Naive thymus-derived CD8-positive, alpha-beta T cell (primary cell): ENCODE results near the gene KISS1. TPM values are rescaled to one million over a fixed set of nuclear protein-coding genes. Genes with fewer than 3 reads are reported as not detected.

Experiments used
- ATAC-seq, 2 donors: fragments of 150-1000 bp; cut with Tn5 transposase in 1 of 2; sonication (Bioruptor Pico), chemical (Tn5 transposase) in 1 of 2; 1 replicate in 1 of 2; 2 replicates in 1 of 2; pipeline ENCODE4 v1.10.0; 2021; ENCODE audit warnings: mild to moderate bottlenecking in 2 of 2, moderate library complexity in 2 of 2
- POLR2A ChIA-PET: fragments of 350-600 bp; sonication (Branson Sonifier 250); formaldehyde crosslinking; loops from one replicate; lab custom pipeline; 2021; ENCODE audit warnings: antibody characterized with exemption; lab: Charles Lee
- DNase-seq, 10 donors: peaks; one replicate each; pipeline versions ENCODE4 v3.0.0 to v3.0.0-alpha.2; 2020 to 2022
- H3K27ac Mint-ChIP-seq, 10 donors: one replicate each; pipeline ENCODE4 v1.8.0; 2020 to 2022; ENCODE audit warnings: mild to moderate bottlenecking in 10 of 10, mixed read lengths in 10 of 10, moderate library complexity in 4 of 10, inconsistent platforms in 1 of 10
- H3K27me3 Mint-ChIP-seq, 5 donors: one replicate each; pipeline ENCODE4 v1.8.0; 2021 to 2022; ENCODE audit warnings: mixed read lengths in 5 of 5
- H3K36me3 Mint-ChIP-seq, 3 donors: one replicate each; pipeline ENCODE4 v1.8.0; 2020 to 2022; ENCODE audit warnings: mixed read lengths in 3 of 3, mild to moderate bottlenecking in 2 of 3, inconsistent platforms in 1 of 3
- H3K4me1 Mint-ChIP-seq, 4 donors: one replicate each; pipeline ENCODE4 v1.8.0; 2021 to 2022; ENCODE audit warnings: mixed read lengths in 4 of 4
- H3K4me3 Mint-ChIP-seq, 10 donors: one replicate each; pipeline ENCODE4 v1.8.0; 2020 to 2022; ENCODE audit warnings: mild to moderate bottlenecking in 10 of 10, mixed read lengths in 10 of 10, moderate library complexity in 6 of 10, inconsistent platforms in 1 of 10
- H3K9me3 Mint-ChIP-seq, 9 donors: one replicate each; pipeline ENCODE4 v1.8.0; 2020 to 2022; ENCODE audit warnings: mixed read lengths in 9 of 9, mild to moderate bottlenecking in 3 of 9, inconsistent platforms in 1 of 9, moderate library complexity in 1 of 9
- polyA plus RNA-seq, 3 donors: library from polyadenylated mRNA; unstranded; fragments of 300-500 nt; fragmentation: Illumina TruSeq; gene quantifications; one replicate each; pipeline ENCODE4 v1.2.3, GENCODE V29; 2021
- total RNA-seq, 8 experiments: library from RNA in 2 of 8; stranded (reverse) in 2 of 8; gene quantifications; one replicate each; pipeline ENCODE4 v1.2.3 and lab custom pipeline; 2021 to 2026

Gene KISS1
- total and polyA plus RNA-seq, 5 experiments from 2014 or later, result not detected

DNA sequence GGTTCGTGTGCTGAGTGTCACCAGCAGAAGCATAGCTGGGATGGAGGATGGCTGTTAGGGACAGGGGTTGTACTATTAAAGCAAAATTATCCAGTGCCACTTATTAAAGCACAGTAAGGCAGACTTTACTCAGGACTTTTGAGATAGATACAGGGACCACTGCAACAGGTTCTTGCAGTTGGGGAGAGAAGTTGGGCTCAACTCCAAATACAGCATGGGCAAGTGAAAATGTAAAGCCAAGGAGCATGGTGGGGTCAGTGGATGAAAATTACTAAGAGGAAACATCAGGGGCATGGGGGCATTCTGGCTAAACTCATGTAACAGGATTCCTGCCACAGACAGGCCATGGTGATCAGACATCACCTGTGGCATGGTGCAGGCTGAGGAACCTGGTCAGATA, 15.2 kb downstream of the KISS1 start:
- Mint-ChIP-seq H3K4me1 (no peaks in the 10 kb centered on the region), H3K27me3 (peaks cover 0 to 11% (median 2%) of the 10 kb centered on the region in 5 donors), H3K27ac (no peak overlapping the region), H3K4me3 (no peak overlapping the region), H3K9me3 (peaks cover 0 to 20% (median 0%) of the 10 kb centered on the region in 9 donors), H3K36me3 (peaks cover 0 to 3% (median 0%) of the 10 kb centered on the region in 3 donors)
- no peak for DNase-seq
- no peak for ATAC-seq
- POLR2A ChIA-PET, result no interaction called here

DNA sequence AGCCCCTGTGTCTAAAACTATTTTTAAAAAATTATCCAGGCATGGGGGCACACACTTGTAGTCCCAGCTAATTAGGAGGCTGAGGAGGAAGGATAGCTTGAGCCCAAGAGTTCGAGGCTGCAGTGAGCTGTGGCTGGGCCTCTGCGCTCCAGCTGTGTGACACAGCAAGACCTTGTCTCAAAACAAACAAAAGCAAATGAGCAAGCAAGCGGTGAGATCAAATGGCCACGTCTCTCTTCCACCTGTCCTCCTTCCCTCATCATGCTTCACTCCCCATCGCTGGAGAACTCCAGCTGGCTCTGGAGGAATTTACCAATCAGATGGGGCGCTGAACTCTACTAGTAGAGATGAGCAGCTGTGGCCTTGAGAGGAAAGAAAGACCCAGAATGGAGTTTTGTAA, 16.2 kb downstream of the KISS1 start:
- no peak for DNase-seq
- Mint-ChIP-seq H3K9me3 (peaks cover 0 to 20% (median 0%) of the 10 kb centered on the region in 9 donors), H3K27me3 (peaks cover 0 to 7% (median 2%) of the 10 kb centered on the region in 5 donors), H3K4me1 (no peaks in the 10 kb centered on the region), H3K27ac (no peak overlapping the region), H3K36me3 (peaks cover 0 to 3% (median 0%) of the 10 kb centered on the region in 3 donors), H3K4me3 (no peak overlapping the region)
- POLR2A ChIA-PET, result no interaction called here
- ATAC-seq, result no peak

DNA sequence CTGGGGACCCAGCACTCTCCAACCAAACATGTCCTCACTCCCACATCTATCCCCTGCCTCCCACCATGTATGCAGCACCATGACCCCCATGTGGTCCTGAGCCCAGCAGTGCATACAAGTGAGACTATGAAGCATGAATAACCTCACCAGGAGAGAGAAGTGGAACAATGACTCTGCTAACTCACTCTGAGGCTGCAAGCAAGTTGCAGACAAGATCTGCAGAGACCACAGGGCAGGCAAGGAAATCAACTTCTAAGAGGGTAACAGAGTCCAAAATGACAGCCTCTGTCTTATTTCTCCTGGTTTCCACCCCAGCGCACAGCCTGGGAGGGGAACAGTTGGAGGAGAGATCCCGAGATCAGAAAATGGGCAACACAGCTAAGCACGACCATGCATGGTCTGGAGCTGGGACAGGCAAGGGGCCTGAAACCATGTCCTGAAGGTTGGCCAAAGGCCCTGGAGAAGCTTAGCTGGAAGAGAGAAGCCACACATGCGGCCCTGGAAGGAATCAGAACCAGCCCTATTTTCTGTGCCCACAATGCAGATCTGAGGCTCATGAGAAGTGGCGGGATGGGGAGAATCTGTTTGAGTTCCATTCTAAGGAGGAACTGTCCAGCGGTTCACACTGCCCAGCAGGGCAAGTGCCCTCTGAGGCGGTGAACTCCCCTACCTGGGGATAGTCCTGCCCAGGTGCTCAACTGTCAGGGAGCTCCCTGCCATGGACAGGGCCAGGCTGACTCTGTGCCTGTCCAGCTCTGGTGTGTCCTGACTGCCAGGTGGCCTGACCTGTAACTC, 17.6 kb downstream of the KISS1 start:
- Mint-ChIP-seq H3K36me3 (peaks cover 0 to 3% (median 1%) of the 10 kb centered on the region in 3 donors), H3K27ac (no peak overlapping the region)
- POLR2A ChIA-PET, result interaction anchor here (0.6 kb wide), 1 partner anchor 58 kb away, joined by 4 read pairs; no protein-coding TSS in a partner anchor

DNA sequence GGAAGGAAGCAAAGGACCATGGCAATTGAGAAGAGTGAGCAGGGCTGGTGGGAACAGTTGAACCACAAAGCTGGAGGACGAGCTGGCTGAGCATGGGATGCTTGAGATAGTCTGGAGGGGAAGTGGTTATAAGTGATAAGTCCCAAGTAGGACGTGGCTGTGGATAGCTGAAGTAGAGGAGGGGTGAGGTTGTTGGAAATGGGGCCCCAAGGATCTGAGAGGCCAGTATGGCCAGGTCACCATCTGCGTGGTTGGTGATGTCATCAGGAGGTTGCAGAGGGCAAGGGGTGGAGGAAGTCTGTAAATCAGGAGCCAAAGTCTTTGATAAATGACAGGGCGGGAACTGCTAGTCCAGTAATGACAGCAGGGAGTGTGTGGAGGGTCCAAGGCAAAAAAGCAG, 19.2 kb downstream of the KISS1 start:
- peaks cover 0 to 39% (median 5%) of the 10 kb centered on the region in 9 donors for H3K9me3 Mint-ChIP-seq
- H3K4me1 Mint-ChIP-seq, result no peaks in the 10 kb centered on the region
- peaks cover 0 to 4% (median 3%) of the 10 kb centered on the region in 5 donors for H3K27me3 Mint-ChIP-seq
- peaks cover 0 to 10% (median 6%) of the 10 kb centered on the region in 3 donors for H3K36me3 Mint-ChIP-seq
- ATAC-seq (no peak), DNase-seq (no peak)
- H3K4me3 Mint-ChIP-seq, result no peak overlapping the region
- POLR2A ChIA-PET, result no interaction called here
- H3K27ac Mint-ChIP-seq, result no peak overlapping the region

More for the DNA sequence above, 17.6 kb downstream of the KISS1 start:
- H3K27me3 Mint-ChIP-seq, result peaks cover 0 to 5% (median under 1%) of the 10 kb centered on the region in 5 donors
- H3K4me1 Mint-ChIP-seq, result no peaks in the 10 kb centered on the region
- ATAC-seq (no peak), DNase-seq (no peak)
- H3K9me3 Mint-ChIP-seq, result peaks cover 0 to 24% (median 1%) of the 10 kb centered on the region in 9 donors
- no peak overlapping the region for H3K4me3 Mint-ChIP-seq

DNA sequence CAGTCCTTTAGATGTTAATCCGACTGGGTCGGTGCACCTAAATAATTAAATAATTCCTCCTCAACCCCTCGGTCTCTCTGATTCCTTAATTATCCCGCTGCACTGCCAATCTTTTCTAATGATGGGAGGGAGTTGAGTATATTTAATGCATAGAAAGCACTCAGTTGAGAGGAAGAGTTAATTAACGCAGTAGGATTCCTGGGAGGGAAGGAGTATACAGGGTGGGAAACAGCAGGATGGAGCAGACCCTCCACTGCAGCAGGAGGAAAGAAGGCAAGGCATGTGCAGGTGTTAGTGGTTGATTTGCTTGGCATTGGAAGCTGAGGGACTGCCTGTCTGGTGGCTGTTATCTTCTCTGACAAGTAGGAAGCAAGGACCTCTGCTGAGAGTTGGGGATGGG, 20.2 kb downstream of the KISS1 start:
- H3K9me3 Mint-ChIP-seq, result peaks cover 0 to 50% (median 11%) of the 10 kb centered on the region in 9 donors
- no peak for ATAC-seq
- DNase-seq, result no peak
- peaks cover 0 to 15% (median 11%) of the 10 kb centered on the region in 3 donors for H3K36me3 Mint-ChIP-seq
- H3K27me3 Mint-ChIP-seq, result peaks cover 0 to 4% (median 3%) of the 10 kb centered on the region in 5 donors
- H3K4me1 Mint-ChIP-seq, result no peaks in the 10 kb centered on the region
- POLR2A ChIA-PET, result no interaction called here
- no peak overlapping the region for H3K27ac Mint-ChIP-seq
- no peak overlapping the region for H3K4me3 Mint-ChIP-seq

DNA sequence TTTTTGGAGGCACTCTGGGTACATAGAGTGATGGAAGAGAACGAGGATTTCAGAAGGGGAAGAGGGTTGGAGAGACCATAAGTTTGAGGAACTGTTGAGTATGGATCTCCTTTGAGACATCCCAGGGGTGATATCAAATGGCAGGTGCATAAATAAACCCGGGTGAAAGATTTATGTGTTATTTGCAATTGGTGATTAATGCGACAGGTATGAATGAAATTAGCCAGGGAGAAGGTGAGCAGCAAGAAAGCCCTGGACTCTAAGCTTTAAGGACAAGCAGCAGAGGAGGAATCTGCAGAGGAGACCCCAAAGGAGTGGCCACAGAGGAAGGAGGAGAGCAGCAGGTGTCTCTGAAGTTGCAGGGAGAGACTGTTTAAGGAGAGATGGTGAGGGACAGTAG, 21.3 kb downstream of the KISS1 start:
- peaks cover 0 to 55% (median 21%) of the 10 kb centered on the region in 9 donors for H3K9me3 Mint-ChIP-seq
- POLR2A ChIA-PET, result interaction anchor here (0.6 kb wide), 1 partner anchor 776 kb away, joined by 4 read pairs; no protein-coding TSS in a partner anchor
- DNase-seq (no peak), ATAC-seq (no peak)
- peaks cover 0 to 4% (median 3%) of the 10 kb centered on the region in 5 donors for H3K27me3 Mint-ChIP-seq
- peaks cover 0 to 19% (median 17%) of the 10 kb centered on the region in 3 donors for H3K36me3 Mint-ChIP-seq
- no peak overlapping the region for H3K27ac Mint-ChIP-seq
- no peak overlapping the region for H3K4me3 Mint-ChIP-seq
- no peaks in the 10 kb centered on the region for H3K4me1 Mint-ChIP-seq

DNA sequence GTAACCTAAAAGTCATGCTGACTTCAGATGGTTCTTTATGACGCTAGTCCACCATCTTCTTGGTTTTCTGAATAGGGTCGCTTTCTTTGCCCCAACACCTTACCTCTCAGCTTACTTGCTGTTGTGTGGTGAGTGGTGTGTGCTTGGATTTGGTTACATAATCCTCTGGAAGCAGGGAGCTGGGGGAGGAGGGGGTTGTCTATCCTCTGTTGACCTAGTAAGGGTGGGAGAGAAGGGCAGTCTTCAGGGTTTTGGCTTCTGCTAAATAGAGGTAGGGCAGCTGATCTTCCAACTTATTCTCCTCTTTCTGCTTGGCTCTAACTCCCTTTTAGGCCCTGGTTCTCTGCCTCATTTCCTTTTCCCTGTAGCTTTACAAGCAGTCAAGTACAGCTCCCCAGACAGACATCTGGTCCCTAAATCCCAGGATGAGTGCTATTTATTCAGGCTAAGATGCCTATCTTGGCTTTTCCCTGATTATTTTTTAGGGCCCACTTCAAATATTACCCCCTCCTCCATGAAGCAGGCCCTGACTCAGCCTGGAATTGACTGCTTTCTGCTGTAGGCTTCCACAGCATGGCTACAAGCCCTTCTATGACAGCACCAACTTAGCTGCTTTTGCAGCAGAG, 23.8 kb downstream of the KISS1 start:
- peaks cover 0 to 65% (median 30%) of the 10 kb centered on the region in 9 donors for H3K9me3 Mint-ChIP-seq
- ATAC-seq, result no peak
- H3K4me3 Mint-ChIP-seq, result no peak overlapping the region
- no peaks in the 10 kb centered on the region for H3K4me1 Mint-ChIP-seq
- H3K27ac Mint-ChIP-seq, result no peak overlapping the region
- no peak for DNase-seq
- POLR2A ChIA-PET, result no interaction called here
- peaks cover 0 to 27% (median 26%) of the 10 kb centered on the region in 3 donors for H3K36me3 Mint-ChIP-seq
- peaks cover 0 to 4% (median 3%) of the 10 kb centered on the region in 5 donors for H3K27me3 Mint-ChIP-seq

DNA sequence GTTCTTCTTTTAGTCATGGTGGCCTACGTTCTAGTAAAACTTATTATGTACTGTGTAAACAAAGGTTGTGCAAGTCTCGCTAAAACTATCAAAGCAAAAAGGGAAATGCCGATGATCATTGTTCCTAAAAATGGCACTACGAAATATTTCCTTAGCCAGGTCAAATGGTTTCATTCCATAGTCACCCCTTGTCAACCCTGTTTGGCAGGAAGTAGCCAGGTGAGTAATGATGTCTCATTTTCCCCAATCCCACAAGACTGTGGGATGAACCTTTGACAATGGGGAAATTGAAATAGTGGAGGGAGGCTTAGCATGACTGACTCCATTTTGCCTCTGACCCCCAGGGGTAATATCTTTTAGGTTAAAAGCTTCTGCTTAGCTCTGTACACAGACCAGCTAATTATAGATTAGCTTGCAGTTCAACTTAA, 24.5 kb downstream of the KISS1 start:
- Mint-ChIP-seq H3K9me3 (peaks cover 0 to 72% (median 34%) of the 10 kb centered on the region in 9 donors), H3K27me3 (peaks cover 0 to 4% (median 3%) of the 10 kb centered on the region in 5 donors), H3K27ac (no peak overlapping the region), H3K4me3 (no peak overlapping the region), H3K4me1 (no peaks in the 10 kb centered on the region), H3K36me3 (peaks cover 0 to 30% (median 30%) of the 10 kb centered on the region in 3 donors)
- DNase-seq (no peak), ATAC-seq (no peak)
- POLR2A ChIA-PET, result interaction anchor here (0.7 kb wide), 1 partner anchor 160 kb away, joined by 3 read pairs; no protein-coding TSS in a partner anchor

DNA sequence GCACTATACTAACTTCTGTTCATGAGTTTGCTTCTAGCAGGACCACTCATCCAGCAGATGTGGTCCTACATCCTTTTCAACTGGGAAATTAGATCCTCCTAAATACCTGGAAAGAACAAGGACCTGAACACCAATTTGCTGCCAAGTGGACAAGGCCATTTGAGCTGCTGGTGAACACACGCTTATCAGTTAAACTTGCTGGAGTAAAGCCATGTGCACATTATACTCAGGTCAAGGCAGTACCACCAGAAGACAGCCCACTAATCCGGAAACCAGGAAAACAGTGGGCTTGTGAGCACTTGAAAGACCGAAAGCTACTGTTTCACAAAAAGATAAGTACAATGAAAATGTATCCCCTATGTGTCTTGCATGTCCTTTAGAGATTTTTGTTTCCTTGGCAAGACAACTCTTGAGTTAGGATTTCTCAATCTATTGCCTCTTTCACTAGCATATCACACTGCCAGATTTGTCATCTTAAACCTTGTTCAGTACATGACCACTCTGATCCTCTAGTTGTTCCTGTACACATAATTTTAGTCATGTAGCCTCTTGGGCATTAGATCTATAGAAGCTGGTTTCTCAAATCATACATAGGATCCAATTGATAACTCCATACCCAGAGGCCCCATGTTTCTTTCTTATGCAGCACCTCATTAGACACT, 25.7 kb downstream of the KISS1 start:
- no peak for ATAC-seq
- H3K4me3 Mint-ChIP-seq, result no peak overlapping the region
- DNase-seq, result no peak
- peaks cover 0 to 7% (median 3%) of the 10 kb centered on the region in 5 donors for H3K27me3 Mint-ChIP-seq
- peaks cover 0 to 30% (median 30%) of the 10 kb centered on the region in 3 donors for H3K36me3 Mint-ChIP-seq
- POLR2A ChIA-PET, result interaction anchor here (0.7 kb wide), 2 partner anchors 20 to 161 kb away, joined by 3 read pairs; no protein-coding TSS in a partner anchor
- H3K4me1 Mint-ChIP-seq, result no peaks in the 10 kb centered on the region
- H3K9me3 Mint-ChIP-seq, result peaks cover 0 to 72% (median 34%) of the 10 kb centered on the region in 9 donors
- H3K27ac Mint-ChIP-seq, result no peak overlapping the region

DNA sequence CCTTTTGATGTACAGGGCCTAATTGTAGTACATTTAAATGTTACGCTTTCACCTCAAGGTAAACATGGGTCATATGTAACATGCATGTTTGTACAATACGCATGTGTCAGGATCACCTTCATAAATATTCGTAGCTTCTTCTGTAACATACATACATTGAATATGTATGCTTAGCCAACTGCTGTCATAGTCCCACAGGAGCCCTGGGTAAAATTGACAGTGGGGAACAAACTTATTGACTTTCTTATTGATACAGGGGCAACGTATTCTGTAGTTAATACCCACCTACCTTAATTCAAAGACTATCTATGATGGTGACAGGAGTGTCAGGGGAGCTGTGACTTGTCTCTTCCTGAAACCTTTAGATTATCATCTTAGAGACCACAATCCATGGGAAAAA, 26.4 kb downstream of the KISS1 start:
- H3K4me3 Mint-ChIP-seq, result no peak overlapping the region
- DNase-seq (no peak), ATAC-seq (no peak)
- peaks cover 0 to 72% (median 34%) of the 10 kb centered on the region in 9 donors for H3K9me3 Mint-ChIP-seq
- H3K36me3 Mint-ChIP-seq, result peaks cover 0 to 30% (median 30%) of the 10 kb centered on the region in 3 donors
- H3K4me1 Mint-ChIP-seq, result no peaks in the 10 kb centered on the region
- no peak overlapping the region for H3K27ac Mint-ChIP-seq
- POLR2A ChIA-PET, result no interaction called here
- H3K27me3 Mint-ChIP-seq, result peaks cover 0 to 7% (median 3%) of the 10 kb centered on the region in 5 donors

DNA sequence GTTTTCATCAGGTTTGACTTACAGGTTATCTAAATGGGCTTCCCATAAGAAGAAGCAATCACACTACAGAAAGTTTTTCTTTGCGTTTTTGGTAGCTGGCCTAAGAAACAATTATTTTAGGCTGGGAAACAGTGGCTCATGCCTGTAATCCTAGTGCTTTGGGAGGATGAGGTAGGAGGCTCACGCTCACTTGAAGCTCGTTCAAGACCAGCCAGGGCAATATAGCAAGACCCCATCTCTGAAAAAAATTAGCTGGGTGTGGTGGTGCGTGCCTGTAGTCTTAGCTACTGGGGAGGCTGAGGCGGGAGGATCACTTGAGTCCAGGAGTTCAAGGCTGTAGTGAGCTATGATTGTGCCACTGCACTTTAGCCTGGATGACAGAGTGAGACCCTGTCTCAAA, 28.6 kb downstream of the KISS1 start:
- DNase-seq, result no peak
- Mint-ChIP-seq H3K4me1 (no peaks in the 10 kb centered on the region), H3K9me3 (peaks cover 0 to 59% (median 30%) of the 10 kb centered on the region in 9 donors), H3K36me3 (peaks cover 0 to 24% (median 23%) of the 10 kb centered on the region in 3 donors), H3K27me3 (peaks cover 0 to 7% (median 0%) of the 10 kb centered on the region in 5 donors), H3K27ac (no peak overlapping the region), H3K4me3 (no peak overlapping the region)
- POLR2A ChIA-PET, result interaction anchor here (0.8 kb wide), 1 partner anchor 196 kb away, joined by 3 read pairs; no protein-coding TSS in a partner anchor
- ATAC-seq, result no peak

DNA sequence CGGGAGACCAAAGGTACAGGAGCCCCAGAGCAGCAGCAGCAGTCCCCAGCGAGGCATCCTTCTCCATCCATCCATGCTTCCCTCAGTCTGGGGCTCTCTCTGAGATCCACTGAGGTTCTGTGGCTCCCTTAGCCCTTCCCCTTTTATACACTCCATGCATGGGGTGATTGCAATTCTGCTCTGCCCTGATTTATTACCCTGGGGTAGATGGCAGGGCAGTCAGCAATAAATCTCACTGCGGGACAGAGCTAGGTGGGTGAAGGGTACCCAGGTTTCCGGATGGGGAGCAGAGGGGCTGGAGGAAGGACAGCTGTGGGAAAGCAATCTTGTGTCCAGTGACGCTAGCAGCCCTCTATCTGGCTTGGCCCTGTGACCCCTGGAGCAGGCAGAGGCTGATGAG, 30.1 kb downstream of the KISS1 start, which contains the start of gene REN:
Gene REN (minus strand): TSS at position 119 of the 400 bp plus-strand sequence. CDS start 44 bp downstream, at position 75.
- H3K27me3 Mint-ChIP-seq, result peaks cover 0 to 7% (median 2%) of the 10 kb centered on the region in 5 donors
- peaks cover 0 to 2% (median 0%) of the 10 kb centered on the region in 4 donors for H3K4me1 Mint-ChIP-seq
- H3K27ac Mint-ChIP-seq, result no peak within 1 kb of the TSS
- peaks cover 0 to 44% (median 23%) of the 10 kb centered on the region in 9 donors for H3K9me3 Mint-ChIP-seq
- H3K4me3 Mint-ChIP-seq, result no peak within 1 kb of the TSS
- no peak for ATAC-seq
- POLR2A ChIA-PET, result no interaction called here
- peaks cover 0 to 19% (median 18%) of the 10 kb centered on the region in 3 donors for H3K36me3 Mint-ChIP-seq
- no peak for DNase-seq
